Measurements from ENCODE around the gene CTXND1. TPM values are rescaled to one million over a fixed set of nuclear protein-coding genes. Genes with fewer than 3 reads are reported as not detected.

The CTXND1 gene
- polyA plus RNA-seq, 3 donors: not detected

DNA sequence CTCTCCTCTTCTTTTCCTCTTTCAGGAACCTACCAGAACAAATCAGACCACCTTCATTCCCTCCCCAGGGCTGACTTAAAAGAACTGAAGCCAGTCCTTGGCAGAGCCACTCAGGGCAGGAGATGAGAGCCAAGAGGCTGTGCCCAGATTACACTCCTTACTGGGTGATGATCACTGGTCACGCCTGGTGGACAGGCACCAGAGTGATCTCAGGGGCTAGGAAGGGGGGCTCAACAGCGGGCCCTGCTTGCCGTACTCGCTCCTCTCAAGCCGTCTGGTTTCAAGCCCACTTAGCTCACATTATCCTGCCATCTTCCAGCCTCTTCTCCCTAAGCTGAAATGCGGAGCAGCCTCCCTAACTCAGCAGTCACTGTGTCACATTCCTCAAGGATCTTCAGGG is 100.9 kb downstream of the CTXND1 start:
- no peak overlapping the region for H3K4me3 Mint-ChIP-seq
- WGBS (ENCODE audit: insufficient coverage): 93% methylated on average over 4 of the region's 6 CpGs
- Histone ChIP-seq H3K4me3 (replicated peaks in 1 of 3; ENCODE audit: low read depth in 2 of 3, low read length in 3 of 3) (no peak overlapping the region), H3K27me3 (ENCODE audit: control insufficient read depth in 2 of 2, insufficient read depth in 2 of 2, low read length in 2 of 2) (no peaks in the 10 kb centered on the region), H3K4me2 (replicated peaks; ENCODE audit: extremely low read depth, low read length, poor library complexity, severe bottlenecking) (no peak overlapping the region), H3K9me3 (replicated peaks in 1 of 2; ENCODE audit: control insufficient read depth in 1 of 2, insufficient read depth in 1 of 2, low read length in 2 of 2) (no peaks in the 10 kb centered on the region), H3K27ac (ENCODE audit: low read depth in 1 of 2, low read length in 2 of 2) (no peak overlapping the region), H3K36me3 (replicated peaks in 1 of 2; ENCODE audit: control insufficient read depth in 1 of 2, insufficient read depth in 2 of 2, low read length in 2 of 2) (no peaks in the 10 kb centered on the region), H3K79me2 (ENCODE audit: insufficient read depth, low read length) (peaks cover 12% of the 10 kb centered on the region), H4K20me1 (ENCODE audit: insufficient read depth, low read length) (no peaks in the 10 kb centered on the region), H3K4me1 (ENCODE audit: control insufficient read depth in 1 of 2, insufficient read depth in 2 of 2, low read length in 2 of 2) (peaks cover 36 to 38% of the 10 kb centered on the region in 2 donors), H2AFZ (ENCODE audit: insufficient read depth, low read depth, low read length, poor library complexity, severe bottlenecking) (no peak overlapping the region), H3K9ac (ENCODE audit: insufficient read depth, low read length, poor library complexity, severe bottlenecking) (no peak overlapping the region)
- H3K36me3 Mint-ChIP-seq: no peaks in the 10 kb centered on the region
- peaks cover 0 to 2% (median 0%) of the 10 kb centered on the region in 7 donors for H3K9me3 Mint-ChIP-seq
- peaks cover 43% of the 10 kb centered on the region for H3K4me1 Mint-ChIP-seq
- no peak overlapping the region for H3K27ac Mint-ChIP-seq
- H3K27me3 Mint-ChIP-seq (ENCODE audit: low read depth in 3 of 3): no peaks in the 10 kb centered on the region
- no peak for TF ChIP-seq CTCF (IDR thresholded peaks at IDR 0.05)
- DNase-seq: no peak
- intact Hi-C loops (cut with micrococcal nuclease): loop anchor here in 1 of 2 donors (5.0 to 10.0 kb wide), 2 partner anchors 94 to 1276 kb away; partner anchors contain the start of genes MORF4L1 and ZFAND6

Other genes with a start within 250 kb of the CTXND1 start
- gene ZFAND6, start 192.5 kb downstream of the CTXND1 start, polyA plus RNA-seq: 100 to 1,000 TPM in 1 of 3 donors, 10 to 100 TPM in 2; 41.6 to 106 (median 99.6) TPM
- 10 to 100 TPM; 16.5 to 25.4 (median 24.0) TPM for gene FAH, start 99.2 kb downstream of the CTXND1 start, polyA plus RNA-seq
- gene ARNT2, start 152.2 kb upstream of the CTXND1 start, polyA plus RNA-seq: not detected